Trophoblast cell (in vitro differentiated cells and primary cell): ENCODE results near the gene RGS1.
A peak's percentile ranks its signal among the peaks of the same experiment; 100 is the strongest.

Experiments
- DNase-seq, 2 donors: peaks; one replicate each; pipeline ENCODE4 v3.0.0-alpha.2; 2016
- H2AFZ ChIP-seq: 2 replicates; pipeline ENCODE4 v1.6.1; 2013; ENCODE audit warnings: low read length, moderate library complexity, mild to moderate bottlenecking; ENCODE audit not compliant: insufficient read depth, poor library complexity
- H2AK5ac ChIP-seq: 2 replicates; pipeline ENCODE4 v1.6.1; 2013; ENCODE audit warnings: mild to moderate bottlenecking, low read length
- H2BK120ac ChIP-seq: 2 replicates; pipeline ENCODE4 v1.6.1; 2013; ENCODE audit warnings: low read length, mild to moderate bottlenecking, moderate library complexity; ENCODE audit not compliant: insufficient read depth, poor library complexity
- H2BK12ac ChIP-seq: 2 replicates; pipeline ENCODE4 v1.6.1; 2013; ENCODE audit warnings: mild to moderate bottlenecking, low read length, moderate library complexity
- H2BK5ac ChIP-seq: 2 replicates; pipeline ENCODE4 v1.6.1; 2013; ENCODE audit warnings: low read length, low read depth, moderate library complexity, mild to moderate bottlenecking; ENCODE audit not compliant: poor library complexity
- H3K14ac ChIP-seq: 2 replicates; pipeline ENCODE4 v1.6.1; 2013; ENCODE audit warnings: mild to moderate bottlenecking, low read length
- H3K18ac ChIP-seq: 2 replicates; pipeline ENCODE4 v1.6.1; 2013; ENCODE audit warnings: mild to moderate bottlenecking, low read length
- H3K23ac ChIP-seq: 2 replicates; pipeline ENCODE4 v1.6.1; 2013; ENCODE audit warnings: low read length
- H3K27ac ChIP-seq: 2 replicates; pipeline ENCODE4 v1.5.1; 2013; ENCODE audit warnings: low read depth, mild to moderate bottlenecking, inconsistent platforms, low read length, moderate library complexity
- H3K27me3 ChIP-seq: 2 replicates; pipeline ENCODE4 v1.6.1; 2013; ENCODE audit warnings: inconsistent platforms, mild to moderate bottlenecking, low read length, moderate library complexity; ENCODE audit not compliant: insufficient read depth
- H3K36me3 ChIP-seq, 2 experiments: 1 replicate in 1 of 2; 2 replicates in 1 of 2; pipeline ENCODE4 v1.6.1; 2013; ENCODE audit warnings: low read length in 2 of 2, mild to moderate bottlenecking in 2 of 2, moderate library complexity in 1 of 2; ENCODE audit not compliant: insufficient read depth in 2 of 2, control insufficient read depth in 1 of 2
- H3K4ac ChIP-seq: 2 replicates; pipeline ENCODE4 v1.6.1; 2013; ENCODE audit warnings: low read depth, mild to moderate bottlenecking, low read length, moderate library complexity
- H3K4me1 ChIP-seq, 2 experiments: 1 replicate in 1 of 2; 2 replicates in 1 of 2; pipeline ENCODE4 v1.6.1; 2013; ENCODE audit warnings: low read length in 2 of 2, mild to moderate bottlenecking in 2 of 2, moderate library complexity in 1 of 2; ENCODE audit not compliant: insufficient read depth in 2 of 2, control insufficient read depth in 1 of 2
- H3K4me2 ChIP-seq: 2 replicates; pipeline ENCODE4 v1.6.1; 2013; ENCODE audit warnings: inconsistent platforms, mild to moderate bottlenecking, low read length, moderate library complexity
- H3K4me3 ChIP-seq: 2 replicates; pipeline ENCODE4 v1.5.1; 2013; ENCODE audit warnings: mild to moderate bottlenecking, low read depth, low read length, inconsistent platforms
- H3K79me1 ChIP-seq: one replicate; pipeline ENCODE4 v1.6.1; 2013; ENCODE audit warnings: low read length
- H3K79me2 ChIP-seq: 2 replicates; pipeline ENCODE4 v1.6.1; 2013; ENCODE audit warnings: low read length, mild to moderate bottlenecking; ENCODE audit not compliant: control insufficient read depth, insufficient read depth, poor library complexity
- H3K9ac ChIP-seq: 2 replicates; pipeline ENCODE4 v1.6.1; 2013; ENCODE audit warnings: mild to moderate bottlenecking, low read length
- H3K9me3 ChIP-seq: 2 replicates; pipeline ENCODE4 v1.6.1; 2013; ENCODE audit warnings: low read depth, mild to moderate bottlenecking, control low read depth, inconsistent platforms, low read length; ENCODE audit not compliant: insufficient read depth
- H4K12ac ChIP-seq: 2 replicates; pipeline ENCODE4 v1.6.1; 2013; ENCODE audit warnings: low read depth, mild to moderate bottlenecking, low read length, moderate library complexity
- H4K8ac ChIP-seq: 2 replicates; pipeline ENCODE4 v1.6.1; 2013; ENCODE audit warnings: low read depth, mild to moderate bottlenecking, low read length, moderate library complexity
- H4K91ac ChIP-seq: one replicate; pipeline ENCODE4 v1.6.1; 2013; ENCODE audit warnings: low read depth, mild to moderate bottlenecking, low read length, moderate library complexity
- WGBS: extraction: QIAGEN DNeasy Blood & Tissue Kit; methylation state at CpG from one replicate; pipeline ENCODE4 v1.1.7; 2013; ENCODE audit warnings: missing lambda C conversion rate; ENCODE audit not compliant: insufficient read length, insufficient coverage; ENCODE audit errors: extremely low coverage; 5-methylcytosine and 5-hydroxymethylcytosine counted together

Gene RGS1

GRCh38 chr1:192587386-192588266 is 12.1 kb downstream of the RGS1 start:
- Histone ChIP-seq H2BK5ac (no peak overlapping the region), H2BK120ac (no peak overlapping the region), H3K14ac (no peak overlapping the region), H3K79me2 (no peaks in the 10 kb centered on the region), H4K8ac (no peak overlapping the region), H3K4me2 (no peak overlapping the region), H3K23ac (no peak overlapping the region), H3K27ac (no peak overlapping the region), H2BK12ac (no peak overlapping the region), H4K91ac (no peak overlapping the region), H3K4ac (no peak overlapping the region), H3K4me3 (no peak overlapping the region), H3K27me3 (no peaks in the 10 kb centered on the region), H2AFZ (no peak overlapping the region), H3K4me1 (no peaks in the 10 kb centered on the region), H4K12ac (no peak overlapping the region), H3K9me3 (no peaks in the 10 kb centered on the region), H3K79me1 (no peaks in the 10 kb centered on the region), H2AK5ac (no peak overlapping the region), H3K18ac (no peak overlapping the region), H3K36me3 (no peaks in the 10 kb centered on the region), H3K9ac (no peak overlapping the region)
- no CpG with 5 or more reads among the region's 5 CpGs for WGBS
- DNase-seq, result no peak

- no peak overlapping the region for H3K18ac ChIP-seq
- H3K9me3 ChIP-seq, result no peaks in the 10 kb centered on the region
- H4K12ac ChIP-seq, result no peak overlapping the region
- H4K91ac ChIP-seq, result no peak overlapping the region
- no peaks in the 10 kb centered on the region for H3K79me2 ChIP-seq
- no peak overlapping the region for H3K27ac ChIP-seq
- no peak overlapping the region for H3K9ac ChIP-seq
- no peak overlapping the region for H2AFZ ChIP-seq
- H2AK5ac ChIP-seq, result no peak overlapping the region
- no peaks in the 10 kb centered on the region for H3K4me1 ChIP-seq
- no peaks in the 10 kb centered on the region for H3K79me1 ChIP-seq
- H3K4ac ChIP-seq, result no peak overlapping the region
- no peak overlapping the region for H3K4me3 ChIP-seq
- H3K4me2 ChIP-seq, result no peak overlapping the region
- no peak overlapping the region for H2BK120ac ChIP-seq
- H3K14ac ChIP-seq, result no peak overlapping the region
- no peaks in the 10 kb centered on the region for H3K36me3 ChIP-seq
- no CpG with 5 or more reads among the region's 1 CpG for WGBS
- DNase-seq, result no peak
- H2BK12ac ChIP-seq, result no peak overlapping the region
- H2BK5ac ChIP-seq, result no peak overlapping the region
- no peak overlapping the region for H4K8ac ChIP-seq
- no peaks in the 10 kb centered on the region for H3K27me3 ChIP-seq
- no peak overlapping the region for H3K23ac ChIP-seq
Measured at GRCh38 chr1:192588546-192588945, 13.0 kb downstream of the RGS1 start.

- Histone ChIP-seq H3K9me3 (no peaks in the 10 kb centered on the region), H3K9ac (no peak overlapping the region), H3K79me1 (no peaks in the 10 kb centered on the region), H3K36me3 (no peaks in the 10 kb centered on the region), H2BK12ac (no peak overlapping the region), H2BK5ac (no peak overlapping the region), H3K4me1 (no peaks in the 10 kb centered on the region), H3K4me3 (no peak overlapping the region), H4K8ac (no peak overlapping the region), H3K4ac (no peak overlapping the region), H2AFZ (no peak overlapping the region), H3K27me3 (no peaks in the 10 kb centered on the region), H3K23ac (no peak overlapping the region), H2AK5ac (no peak overlapping the region), H2BK120ac (no peak overlapping the region), H4K91ac (no peak overlapping the region), H3K79me2 (no peaks in the 10 kb centered on the region), H3K4me2 (no peak overlapping the region), H4K12ac (no peak overlapping the region), H3K14ac (no peak overlapping the region), H3K18ac (no peak overlapping the region), H3K27ac (no peak overlapping the region)
- WGBS, result no CpG with 5 or more reads among the region's 3 CpGs
- peak in 1 of 2 donors; percentile 29 for DNase-seq
Measured at GRCh38 chr1:192589813-192590212, 14.2 kb downstream of the RGS1 start.

GRCh38 chr1:192592517-192592916 is 16.9 kb downstream of the RGS1 start:
- Histone ChIP-seq H3K27ac (no peak overlapping the region), H3K9ac (no peak overlapping the region), H2AK5ac (no peak overlapping the region), H3K79me2 (no peaks in the 10 kb centered on the region), H4K8ac (no peak overlapping the region), H2BK120ac (no peak overlapping the region), H3K4me2 (no peak overlapping the region), H3K4me1 (no peaks in the 10 kb centered on the region), H4K91ac (no peak overlapping the region), H3K4ac (no peak overlapping the region), H2BK5ac (no peak overlapping the region), H3K36me3 (no peaks in the 10 kb centered on the region), H4K12ac (no peak overlapping the region), H3K18ac (no peak overlapping the region), H2AFZ (no peak overlapping the region), H3K4me3 (no peak overlapping the region), H2BK12ac (no peak overlapping the region), H3K9me3 (no peaks in the 10 kb centered on the region), H3K79me1 (no peaks in the 10 kb centered on the region), H3K27me3 (no peaks in the 10 kb centered on the region), H3K23ac (no peak overlapping the region), H3K14ac (no peak overlapping the region)
- no peak for DNase-seq
- WGBS, result no CpG with 5 or more reads among the region's 4 CpGs
